Sigmoid colon (tissue), 7 donors: ENCODE data around the gene DCST1. TPM values are rescaled to one million over a fixed set of nuclear protein-coding genes. Genes with fewer than 3 reads are reported as not detected.
A peak's percentile ranks its signal among the peaks of the same experiment; 100 is the strongest.

Source experiments
- DNase-seq: peaks from one replicate; pipeline ENCODE4 v3.0.0-alpha.2; 2019
- H3K27ac ChIP-seq, 4 donors: fragments of 200-600 bp; sonication (generic); one replicate each; pipeline ENCODE4 v1.5.1; 2016 to 2019; ENCODE audit warnings: mild to moderate bottlenecking in 1 of 4
- H3K27me3 ChIP-seq, 3 donors: fragments of 200-600 bp; sonication (generic); one replicate each; pipeline ENCODE4 v1.5.1; 2019; ENCODE audit warnings: mild to moderate bottlenecking in 1 of 3
- H3K36me3 ChIP-seq, 4 donors: fragments of 200-600 bp; sonication (generic); one replicate each; pipeline ENCODE4 v1.5.1; 2016 to 2019
- H3K4me1 ChIP-seq, 4 donors: fragments of 200-600 bp; sonication (generic); one replicate each; pipeline ENCODE4 v1.5.1; 2017 to 2019
- H3K4me3 ChIP-seq, 4 donors: fragments of 200-600 bp; sonication (generic); one replicate each; pipeline ENCODE4 v1.5.1; 2017 to 2019; ENCODE audit warnings: mild to moderate bottlenecking in 2 of 4, moderate library complexity in 1 of 4
- H3K9me3 ChIP-seq, 4 donors: fragments of 200-600 bp in 3 of 4; sonication (generic) in 3 of 4; one replicate each; pipeline versions ENCODE4 v1.5.1 to v1.6.1; 2013 to 2019
- CTCF ChIP-seq, 4 experiments: fragments of 450-650 bp in 3 of 4; fragments of 200-600 bp in 1 of 4; IDR thresholded peaks; one replicate each; pipeline ENCODE4 v1.5.1; 2016 to 2019; ENCODE audit warnings: antibody characterized with exemption in 4 of 4, mild to moderate bottlenecking in 3 of 4, moderate library complexity in 2 of 4
- EP300 ChIP-seq, 4 donors: sonication (generic); formaldehyde crosslinking; IDR thresholded peaks; one replicate each; pipeline ENCODE4 v1.6.1; 2017; ENCODE audit warnings: antibody characterized with exemption in 4 of 4
- POLR2A ChIP-seq, 2 donors: fragments of 450-650 bp; IDR thresholded peaks; one replicate each; pipeline ENCODE4 v1.6.1; 2016; ENCODE audit warnings: antibody characterized with exemption in 2 of 2, mild to moderate bottlenecking in 2 of 2, moderate library complexity in 2 of 2
- POLR2AphosphoS5 ChIP-seq, 4 donors: sonication (generic); formaldehyde crosslinking; IDR thresholded peaks; one replicate each; pipeline ENCODE4 v1.6.1; 2017; ENCODE audit warnings: antibody characterized with exemption in 4 of 4
- WGBS, 2 donors: extraction: QIAGEN DNeasy Blood & Tissue Kit; methylation state at CpG; one replicate each; pipeline ENCODE4 v1.1.7; 2013; 5-methylcytosine and 5-hydroxymethylcytosine counted together
- intact Hi-C: fragments of 100-400 bp; cut with DNase I; formaldehyde crosslinking; loops from one replicate; pipeline ENCODE4 v1.15.1; 2023
- polyA plus RNA-seq, 3 donors: library from polyadenylated mRNA; stranded (reverse); fragments of 200-250 nt; gene quantifications; one replicate each; pipeline ENCODE4 v1.2.3, GENCODE V29; 2013
- total RNA-seq, 4 donors: library from RNA; depleted of rRNA; stranded (reverse); fragments of >200 nt; gene quantifications; one replicate each; pipeline ENCODE4 v1.1.0, GENCODE V29; 2016
- donor health status: healthy with polysubstance abuse.
- donor health status: Bipolar disorder and iron deficiency.
- donor health status: healthy.

DCST1 gene
- total and polyA plus RNA-seq, 7 donors = 0.09 to 0.16 TPM; not detected in 5

DNA sequence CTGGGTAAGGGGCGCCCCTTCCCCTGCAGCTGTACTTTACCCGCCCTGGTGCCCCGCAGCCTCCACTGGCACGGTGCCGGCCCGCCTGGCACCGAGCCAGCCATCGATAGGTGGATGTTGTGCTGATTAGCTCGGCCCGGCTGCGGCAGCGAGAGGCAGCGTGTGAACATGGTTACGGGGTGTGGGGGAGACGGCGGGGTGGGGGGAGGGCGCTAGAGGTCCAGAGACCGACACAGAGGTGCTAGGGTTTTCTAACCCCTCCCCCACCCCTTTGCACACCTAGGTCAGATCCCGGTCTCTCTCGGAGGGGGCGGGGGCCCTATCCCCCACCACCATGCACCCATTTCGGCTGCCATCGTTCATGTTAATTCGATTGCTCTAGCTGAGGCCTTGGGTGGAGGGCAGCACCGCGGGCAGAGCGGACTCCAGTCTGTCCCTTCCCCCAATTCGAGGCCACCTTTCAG is 36.6 kb downstream of the DCST1 start:
- Histone ChIP-seq H3K36me3 (no peaks in the 10 kb centered on the region), H3K4me1 (peaks cover 0 to 22% (median 16%) of the 10 kb centered on the region in 4 donors), H3K27me3 (no peaks in the 10 kb centered on the region), H3K4me3 (peak overlapping the region in 3 of 4 donors; percentile 45 to 53 (median 48)), H3K9me3 (no peaks in the 10 kb centered on the region), H3K27ac (peak overlapping the region in 3 of 4 donors; percentile 72 to 81 (median 76))
- no peak for TF ChIP-seq POLR2AphosphoS5 (IDR thresholded peaks at IDR 0.05)
- no peak for TF ChIP-seq CTCF (IDR thresholded peaks at IDR 0.05)
- TF ChIP-seq EP300 (IDR thresholded peaks at IDR 0.05) = no peak
- TF ChIP-seq POLR2A (IDR thresholded peaks at IDR 0.05) = no peak
- WGBS, 2 donors = 12 to 45% methylated on average over 28 of the region's 28 CpGs
- intact Hi-C loops = no loop called here
- no peak for DNase-seq

DNA sequence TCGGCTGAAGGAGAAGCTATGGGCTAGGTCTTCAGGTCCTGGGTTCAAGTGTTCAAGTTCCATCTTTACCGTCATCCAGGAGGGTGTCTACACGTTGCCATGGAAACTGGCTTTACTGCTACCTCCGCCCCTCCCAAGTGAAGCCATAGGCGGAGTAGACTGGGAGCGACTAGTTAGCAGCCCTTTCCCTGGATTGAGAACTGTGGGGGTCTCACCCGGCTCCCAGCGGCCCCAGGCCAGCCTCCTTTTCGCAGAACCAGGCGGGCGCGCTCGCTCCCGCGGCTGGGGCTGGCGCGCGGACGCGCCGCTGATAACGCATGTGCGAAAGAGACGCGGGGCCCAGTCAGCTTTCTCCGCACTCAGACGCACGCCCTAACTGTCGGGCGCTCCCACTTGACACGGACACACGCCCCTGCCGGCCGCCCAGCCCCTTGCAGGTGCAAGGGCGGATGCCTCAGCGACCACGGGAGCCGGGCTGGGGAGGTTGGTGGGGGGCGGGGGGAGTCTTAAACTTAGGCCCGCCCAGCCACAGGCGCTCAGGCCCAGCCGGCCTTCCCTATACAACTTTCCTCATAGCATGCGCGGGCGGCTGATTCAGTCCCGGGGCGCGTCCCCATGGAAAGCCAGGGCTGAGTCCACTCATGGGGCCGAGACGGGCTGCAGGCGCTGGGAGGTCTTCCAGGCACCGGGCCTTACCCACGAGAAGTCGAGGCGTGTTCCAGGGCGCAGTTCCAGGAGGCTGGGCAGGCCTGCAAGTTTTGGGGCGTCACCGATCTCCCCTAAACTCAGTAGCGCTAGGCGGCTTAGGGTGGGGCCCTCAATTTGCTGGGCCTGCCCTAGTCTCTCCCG is 37.3 kb downstream of the DCST1 start:
- Histone ChIP-seq H3K27ac (peak overlapping the region; percentile 71 to 81 (median 74)), H3K4me3 (peak overlapping the region; percentile 11 to 53 (median 46)), H3K4me1 (peaks cover 0 to 22% (median 16%) of the 10 kb centered on the region in 4 donors), H3K27me3 (no peaks in the 10 kb centered on the region), H3K9me3 (no peaks in the 10 kb centered on the region), H3K36me3 (no peaks in the 10 kb centered on the region)
- intact Hi-C loops = no loop called here
- 1 to 6% methylated on average over 61 of the region's 61 CpGs for WGBS, 2 donors
- DNase-seq = peak; percentile 90
- TF ChIP-seq POLR2AphosphoS5 (IDR thresholded peaks at IDR 0.05) = peak in 2 of 4 donors; percentile 32 to 42
- TF ChIP-seq EP300 (IDR thresholded peaks at IDR 0.05) = no peak
- TF ChIP-seq POLR2A (IDR thresholded peaks at IDR 0.05) = no peak
- TF ChIP-seq CTCF (IDR thresholded peaks at IDR 0.05) = peak in 3 of 4 experiments; percentile 21 to 57 (median 36)

DNA sequence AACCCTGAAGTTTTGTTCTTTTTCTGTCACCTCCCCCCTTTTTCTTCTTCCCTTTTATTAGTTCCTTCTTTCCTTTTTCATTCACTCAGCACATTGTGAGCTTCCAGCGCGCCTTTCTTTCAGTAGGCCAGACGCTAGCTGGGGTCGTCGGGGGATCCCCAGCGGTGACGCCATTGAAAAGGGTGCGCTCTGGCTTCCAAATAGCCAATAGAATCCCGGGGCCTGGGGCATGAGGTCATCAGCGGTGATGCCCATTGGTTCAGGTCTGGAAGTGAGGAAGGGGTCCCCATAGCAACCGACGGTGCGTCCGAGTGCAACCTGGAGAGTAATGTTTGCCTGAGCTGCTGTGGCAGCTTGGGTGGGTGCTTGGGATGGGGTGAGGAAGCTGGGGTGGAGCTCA is 38.1 kb downstream of the DCST1 start:
- no peaks in the 10 kb centered on the region for H3K36me3 ChIP-seq
- no peaks in the 10 kb centered on the region for H3K9me3 ChIP-seq
- H3K27ac ChIP-seq = peak overlapping the region; percentile 71 to 81 (median 74)
- intact Hi-C loops = no loop called here
- H3K27me3 ChIP-seq = no peaks in the 10 kb centered on the region
- TF ChIP-seq POLR2A (IDR thresholded peaks at IDR 0.05) = no peak
- TF ChIP-seq POLR2AphosphoS5 (IDR thresholded peaks at IDR 0.05) = no peak
- no peak for TF ChIP-seq CTCF (IDR thresholded peaks at IDR 0.05)
- TF ChIP-seq EP300 (IDR thresholded peaks at IDR 0.05) = no peak
- H3K4me1 ChIP-seq = peaks cover 0 to 22% (median 16%) of the 10 kb centered on the region in 4 donors
- 68 to 79% methylated on average over 14 of the region's 14 CpGs for WGBS, 2 donors
- peak overlapping the region in 1 of 4 donors; percentile 48 for H3K4me3 ChIP-seq
- peak; percentile 66 for DNase-seq

DNA sequence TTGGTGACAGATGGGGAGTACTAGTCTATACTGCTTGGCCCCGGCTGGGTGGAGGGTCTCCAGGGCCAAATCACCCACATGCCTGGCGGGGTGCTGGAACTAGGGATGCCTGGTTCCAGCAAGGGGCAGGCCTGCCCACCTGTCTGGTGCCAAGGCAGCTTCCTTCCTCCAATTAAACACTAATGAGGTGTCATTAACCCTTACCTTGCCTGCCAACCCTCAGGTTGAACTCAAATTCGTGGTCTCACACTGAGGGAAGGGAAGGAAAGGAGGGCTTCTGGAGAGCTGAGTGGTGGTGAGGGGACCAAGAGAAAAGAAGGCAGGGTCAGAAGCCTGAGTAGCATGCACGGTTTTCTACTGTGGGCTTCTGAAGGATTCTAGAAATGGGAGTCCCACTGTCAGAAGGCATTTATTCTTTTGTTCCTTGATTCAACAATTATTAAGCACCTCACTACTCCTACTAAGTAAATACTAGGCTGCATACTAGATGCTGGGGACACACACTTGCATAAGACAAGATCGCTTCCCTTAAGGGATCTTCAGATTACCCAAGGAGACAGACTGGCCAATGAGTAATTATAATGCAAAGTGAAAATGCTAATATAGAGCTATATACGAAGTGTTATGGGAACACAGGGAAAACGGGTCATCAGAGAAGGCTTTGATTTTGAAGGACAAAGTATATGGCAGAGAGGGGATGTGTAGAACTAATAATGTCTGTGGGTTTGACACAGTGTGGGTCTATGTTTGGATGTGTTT is 39.1 kb downstream of the DCST1 start:
- no peaks in the 10 kb centered on the region for H3K36me3 ChIP-seq
- H3K4me3 ChIP-seq = no peak overlapping the region
- H3K4me1 ChIP-seq = peaks cover 0 to 22% (median 16%) of the 10 kb centered on the region in 4 donors
- TF ChIP-seq CTCF (IDR thresholded peaks at IDR 0.05) = no peak
- no peak for TF ChIP-seq POLR2AphosphoS5 (IDR thresholded peaks at IDR 0.05)
- no peak for TF ChIP-seq POLR2A (IDR thresholded peaks at IDR 0.05)
- TF ChIP-seq EP300 (IDR thresholded peaks at IDR 0.05) = no peak
- WGBS, 2 donors = 67 to 73% methylated on average over 7 of the region's 7 CpGs
- intact Hi-C loops = no loop called here
- no peaks in the 10 kb centered on the region for H3K9me3 ChIP-seq
- H3K27ac ChIP-seq = no peak overlapping the region
- DNase-seq = peak; percentile 51
- no peaks in the 10 kb centered on the region for H3K27me3 ChIP-seq
